SK-N-MC (cell line): ENCODE results near the gene TRIM67.

Experiments used
- DNase-seq: peaks from one replicate; pipeline ENCODE4 v3.0.0-alpha.2; 2011; ENCODE audit warnings: low read depth, low spot score
- H3K27ac ChIP-seq: fragments of 200-600 bp; sonication (generic); 2 replicates; pipeline ENCODE4 v1.5.1; 2016; ENCODE audit warnings: mixed run types
- H3K36me3 ChIP-seq: fragments of 200-600 bp; sonication (generic); 2 replicates; pipeline ENCODE4 v1.6.1; 2017; ENCODE audit warnings: antibody characterized with exemption, low read length, mixed read lengths; ENCODE audit not compliant: insufficient read depth
- H3K4me3 ChIP-seq: fragments of 200-600 bp; sonication (generic); 2 replicates; pipeline ENCODE4 v1.5.1; 2016
- H3K9ac ChIP-seq: fragments of 200-600 bp; sonication (generic); 2 replicates; pipeline ENCODE4 v1.8.0; 2017; ENCODE audit warnings: mixed run types, mixed read lengths; ENCODE audit not compliant: insufficient read length
- H3K9me3 ChIP-seq: fragments of 200-600 bp; sonication (generic); 2 replicates; pipeline ENCODE4 v1.6.1; 2017; ENCODE audit warnings: low read depth, mild to moderate bottlenecking, antibody characterized with exemption, low read length, moderate library complexity, mixed read lengths
- EZH2 ChIP-seq: fragments of 200-600 bp; sonication (generic); IDR thresholded peaks from one replicate; pipeline ENCODE4 v1.6.1; 2017; ENCODE audit warnings: antibody characterized with exemption
- FOXP2 ChIP-seq: optimal IDR thresholded peaks from 2 replicates; pipeline ENCODE3; 2011; ENCODE audit warnings: mild to moderate bottlenecking, moderate library complexity; ENCODE audit not compliant: insufficient read depth; ENCODE audit errors: extremely low read length, control extremely low read depth
- POLR2AphosphoS5 ChIP-seq: IDR thresholded peaks from 2 replicates; pipeline ENCODE4 v1.6.1; 2012; ENCODE audit warnings: mild to moderate bottlenecking, low read depth, low read length, borderline replicate concordance

Gene TRIM67

DNA sequence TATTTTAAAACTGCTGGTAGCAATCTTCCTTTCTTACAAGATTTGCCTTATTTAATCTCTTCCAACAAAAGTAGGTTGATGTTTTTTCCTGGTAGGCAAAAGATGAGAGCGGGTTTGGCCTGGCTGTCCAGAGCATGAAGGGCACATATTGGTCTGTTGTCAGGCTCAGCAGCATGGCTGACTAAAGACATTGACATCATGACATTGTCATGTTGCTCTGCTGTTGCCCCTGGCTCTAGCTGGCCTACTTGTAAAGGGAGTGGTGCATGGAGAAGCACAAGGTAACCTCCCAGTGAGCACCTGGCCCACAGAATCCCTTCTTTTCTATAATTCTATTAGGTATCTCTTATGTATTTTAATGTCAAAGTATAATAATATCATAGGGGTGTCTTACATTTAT is 102.8 kb downstream of the TRIM67 start:
- no peak for DNase-seq
- Histone ChIP-seq H3K9me3 (no peaks in the 10 kb centered on the region), H3K36me3 (peaks cover 63% of the 10 kb centered on the region), H3K4me3 (no peak overlapping the region), H3K27ac (no peak overlapping the region), H3K9ac (no peak overlapping the region)
- no peak for TF ChIP-seq FOXP2
- TF ChIP-seq EZH2, result no peak
- no peak for TF ChIP-seq POLR2AphosphoS5

DNA sequence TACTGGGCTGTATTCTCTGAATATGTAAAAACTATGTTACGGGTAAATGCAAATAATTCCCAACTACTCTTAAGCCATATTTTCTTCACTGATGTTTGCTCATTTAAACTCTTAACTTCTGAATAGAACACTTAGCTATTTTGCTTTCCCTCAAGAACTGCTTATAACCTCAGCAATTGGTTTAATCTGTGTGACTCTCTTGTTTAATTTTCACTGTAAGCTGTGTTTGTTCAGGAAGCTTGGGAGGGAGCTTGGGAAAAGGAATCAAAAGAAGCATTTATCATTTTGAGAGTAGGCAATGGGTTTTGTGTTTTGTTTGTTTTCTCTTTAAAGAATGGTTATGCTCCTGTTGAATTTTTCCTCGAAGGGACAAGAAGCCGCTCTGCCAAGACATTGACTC is 103.5 kb downstream of the TRIM67 start:
- Histone ChIP-seq H3K9ac (no peak overlapping the region), H3K4me3 (no peak overlapping the region), H3K27ac (no peak overlapping the region), H3K9me3 (no peaks in the 10 kb centered on the region), H3K36me3 (peaks cover 63% of the 10 kb centered on the region)
- TF ChIP-seq FOXP2 (no peak), EZH2 (no peak), POLR2AphosphoS5 (no peak)
- DNase-seq, result no peak

DNA sequence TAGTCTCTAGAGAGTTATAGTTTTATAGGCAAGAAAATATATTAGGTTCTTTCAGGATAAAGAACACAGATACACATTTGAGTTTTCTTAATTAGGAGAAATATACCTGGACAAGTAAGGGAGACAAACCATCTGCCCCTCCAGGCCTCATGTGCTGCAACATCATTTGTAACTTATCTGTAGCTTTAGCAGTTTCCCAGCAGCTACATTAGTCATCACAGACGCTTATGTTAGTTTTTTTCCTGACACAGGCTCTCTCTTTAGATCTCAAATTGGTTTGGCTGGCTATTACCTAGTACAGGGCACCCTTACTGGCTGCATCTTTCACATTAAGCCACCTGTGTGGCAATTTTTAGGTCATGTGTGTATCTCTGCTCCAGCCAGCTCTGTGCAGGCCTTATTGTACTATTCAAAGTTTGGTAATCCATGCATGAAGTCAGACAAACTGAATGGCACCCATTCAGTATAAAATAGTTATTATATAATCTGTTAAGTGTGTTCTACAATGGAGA is 105.0 kb downstream of the TRIM67 start:
- TF ChIP-seq POLR2AphosphoS5 (no peak), FOXP2 (no peak), EZH2 (no peak)
- no peaks in the 10 kb centered on the region for H3K9me3 ChIP-seq
- no peak overlapping the region for H3K4me3 ChIP-seq
- no peak overlapping the region for H3K9ac ChIP-seq
- no peak for DNase-seq
- H3K36me3 ChIP-seq, result peaks cover 60% of the 10 kb centered on the region
- no peak overlapping the region for H3K27ac ChIP-seq
